GM18517 (cell line): ENCODE data around the gene ADGRB3.
"Not testable (repeated sequence)": the region's sequence is repeated elsewhere in the genome, so short reads cannot be mapped to it uniquely, and the experiment has no call there.

ENCODE experiments used
- ATAC-seq: cut with Tn5 transposase; IDR thresholded peaks from one replicate; pipeline ENCODE4 v1.9.1; 2021; ENCODE audit warnings: mild to moderate bottlenecking, moderate library complexity; ENCODE audit not compliant: unreplicated experiment

ADGRB3 gene

GRCh38 chr6:68911811-68912210 lies 276.7 kb downstream of the ADGRB3 start:
- no peak for ATAC-seq

DNA sequence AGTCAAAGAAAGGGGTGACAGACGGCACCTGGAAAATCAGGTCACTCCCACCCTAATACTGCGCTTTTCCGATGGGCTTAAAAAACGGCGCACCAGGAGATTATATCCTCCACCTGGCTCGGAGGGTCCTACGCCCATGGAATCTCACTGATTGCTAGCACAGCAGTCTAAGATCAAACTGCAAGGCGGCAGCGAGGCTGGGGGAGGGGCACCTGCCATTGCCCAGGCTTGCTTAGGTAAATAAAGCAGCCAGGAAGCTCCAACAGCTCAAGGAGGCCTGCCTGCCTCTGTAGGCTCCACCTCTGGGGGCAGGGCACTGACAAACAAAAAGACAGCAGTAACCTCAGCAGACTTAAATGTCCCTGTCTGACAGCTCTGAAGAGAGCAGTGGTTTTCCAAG lies 277.7 kb downstream of the ADGRB3 start:
- ATAC-seq = not testable (repeated sequence)

- ATAC-seq = no peak
These were observed 280.5 kb downstream of the ADGRB3 start for GRCh38 chr6:68915586-68915985.

DNA sequence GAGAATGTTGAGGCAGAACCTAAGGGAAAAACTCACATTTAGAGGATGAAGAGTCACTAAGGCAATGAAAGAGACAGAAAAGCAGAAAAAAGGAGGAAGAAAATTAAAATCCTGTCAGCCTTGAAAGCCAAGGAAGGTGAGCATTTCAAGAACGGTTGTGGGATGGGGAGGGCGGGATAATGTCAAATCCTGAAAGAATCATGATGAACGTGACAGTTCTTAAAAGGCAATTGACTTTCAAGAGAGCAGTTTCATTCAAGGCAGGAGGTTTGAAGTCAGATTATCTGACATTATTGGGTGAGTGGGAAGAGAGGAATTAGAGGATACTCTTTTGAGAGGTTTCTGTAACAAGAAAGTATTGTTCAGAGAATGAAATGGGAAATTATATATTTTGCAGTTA lies 284.5 kb downstream of the ADGRB3 start:
- no peak for ATAC-seq

DNA sequence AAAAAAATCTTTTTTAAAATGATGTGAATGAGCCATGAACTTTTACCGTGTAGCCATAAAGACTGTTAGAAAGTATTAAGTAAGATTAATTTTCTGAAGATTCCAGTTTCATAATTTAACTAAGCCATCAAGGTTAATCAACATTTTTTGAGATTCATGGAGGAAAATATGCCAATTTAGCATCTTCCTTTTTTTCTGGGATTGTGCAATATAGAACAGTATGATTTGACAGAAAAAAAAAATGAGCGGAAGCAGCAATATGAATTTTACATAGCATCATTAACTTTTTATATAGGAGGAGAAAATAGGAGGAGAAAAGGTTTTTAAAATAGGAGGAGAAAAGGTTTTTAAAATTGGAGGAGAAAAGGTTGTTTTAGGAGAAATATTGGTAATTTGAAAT lies 306.3 kb downstream of the ADGRB3 start:
- ATAC-seq = no peak

DNA sequence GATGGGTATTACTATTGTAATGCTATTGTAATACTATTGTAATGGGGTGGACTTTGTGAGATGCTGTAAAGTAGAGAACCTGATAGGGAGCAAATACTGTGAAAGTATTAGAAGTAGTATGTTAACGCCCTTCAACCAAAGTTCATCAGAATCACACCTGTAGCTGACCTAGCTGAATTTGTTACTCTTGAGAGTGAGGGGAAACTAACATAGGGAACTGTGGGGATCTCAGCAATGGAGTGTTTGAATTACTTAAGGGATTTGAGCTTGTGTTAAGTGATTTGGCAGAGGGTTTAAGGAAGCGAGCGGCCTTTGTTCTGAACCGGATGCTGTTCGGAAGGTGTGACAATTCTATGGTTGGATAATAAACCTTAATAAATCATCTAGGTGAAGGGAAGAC lies 312.6 kb downstream of the ADGRB3 start:
- no peak for ATAC-seq

GRCh38 chr6:68951270-68951669 lies 316.2 kb downstream of the ADGRB3 start:
- no peak for ATAC-seq

DNA sequence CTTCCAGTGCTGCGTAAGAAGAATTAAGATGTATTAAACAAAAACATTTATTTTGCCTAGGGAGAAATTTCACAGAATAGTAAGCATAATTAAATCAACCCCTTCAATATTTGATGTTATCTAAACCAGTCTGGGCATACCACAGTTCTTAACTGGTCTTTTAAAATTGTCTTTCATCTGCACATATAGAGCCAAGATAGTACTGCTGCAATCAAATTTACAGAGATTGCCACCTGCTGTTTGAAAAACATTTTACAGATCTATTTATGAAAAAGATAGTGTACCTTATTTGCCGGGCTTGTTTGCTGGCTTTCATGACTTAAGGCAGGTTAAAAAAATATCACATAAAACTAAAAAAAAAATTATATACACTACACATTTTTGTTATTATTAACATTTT lies 323.2 kb downstream of the ADGRB3 start:
- ATAC-seq = peak; percentile 54

DNA sequence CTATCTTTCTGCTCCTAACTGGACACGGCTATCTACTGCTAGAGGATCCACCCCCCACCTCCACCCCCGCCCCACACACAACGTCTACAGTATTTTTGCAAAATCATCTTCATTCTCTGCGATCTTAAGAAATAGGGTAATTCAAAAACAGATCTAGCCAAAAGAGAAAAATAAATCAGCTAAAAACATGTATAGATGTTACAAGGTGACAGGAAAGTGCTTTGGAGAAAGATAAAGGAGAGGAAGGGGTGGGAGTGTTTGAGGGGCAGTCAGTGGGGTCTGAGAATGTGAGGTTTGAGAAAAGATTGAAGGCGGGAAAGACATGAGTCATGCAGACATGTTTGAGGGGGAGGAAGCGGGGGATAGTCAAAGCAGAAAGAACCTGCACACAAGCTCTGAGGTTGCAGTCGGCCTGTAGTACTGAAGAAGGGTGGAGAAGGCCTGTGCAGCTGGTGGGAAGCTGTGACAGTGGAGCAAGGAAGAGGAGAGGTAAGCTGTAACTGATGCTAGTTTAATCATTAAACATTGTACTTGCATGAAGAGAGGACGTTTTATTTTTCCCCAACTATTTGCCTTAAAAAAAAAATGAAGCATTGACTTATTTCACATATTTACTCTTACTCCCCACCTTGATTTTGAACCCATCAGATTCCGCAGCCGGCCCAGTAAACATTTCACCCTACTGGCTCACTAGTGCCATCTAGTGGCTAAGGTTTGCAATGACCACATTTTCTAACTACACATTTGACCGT lies 332.6 kb downstream of the ADGRB3 start:
- peak; percentile 89 for ATAC-seq

DNA sequence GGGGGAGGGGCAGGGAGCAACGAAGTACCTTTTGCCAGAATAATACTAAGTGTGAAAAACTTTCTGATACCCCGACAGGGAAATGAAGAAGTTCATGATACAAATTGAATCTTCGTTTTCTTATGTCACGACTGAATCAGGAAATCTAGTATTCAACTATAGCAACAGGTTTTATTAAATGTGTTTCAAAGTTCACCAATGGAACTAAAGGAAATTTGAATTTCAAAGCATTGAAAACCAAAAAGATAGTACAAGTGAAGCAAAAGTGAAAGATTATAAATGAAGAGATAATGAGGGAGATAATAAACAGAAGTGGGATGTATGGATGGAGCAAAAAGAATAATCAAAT lies 333.2 kb downstream of the ADGRB3 start:
- ATAC-seq = no peak

DNA sequence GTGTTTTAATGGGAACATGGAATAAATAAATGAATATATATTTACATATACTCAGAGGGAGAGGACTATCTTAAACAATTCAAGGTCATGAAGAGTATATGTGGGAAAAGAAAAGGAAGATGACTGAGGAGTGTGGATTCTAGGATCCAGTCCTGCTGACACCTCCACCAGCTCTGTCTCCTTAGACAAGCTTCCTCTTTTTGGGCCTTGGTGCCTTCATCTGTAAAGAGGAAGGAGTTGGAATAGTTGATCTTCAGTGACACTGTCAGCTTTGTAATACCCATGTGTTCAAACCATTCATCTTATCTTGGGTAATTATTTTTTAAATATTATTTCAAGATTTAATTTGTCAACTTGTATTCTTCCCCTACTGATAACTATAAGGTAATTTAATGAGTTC lies 338.0 kb downstream of the ADGRB3 start:
- ATAC-seq = no peak

DNA sequence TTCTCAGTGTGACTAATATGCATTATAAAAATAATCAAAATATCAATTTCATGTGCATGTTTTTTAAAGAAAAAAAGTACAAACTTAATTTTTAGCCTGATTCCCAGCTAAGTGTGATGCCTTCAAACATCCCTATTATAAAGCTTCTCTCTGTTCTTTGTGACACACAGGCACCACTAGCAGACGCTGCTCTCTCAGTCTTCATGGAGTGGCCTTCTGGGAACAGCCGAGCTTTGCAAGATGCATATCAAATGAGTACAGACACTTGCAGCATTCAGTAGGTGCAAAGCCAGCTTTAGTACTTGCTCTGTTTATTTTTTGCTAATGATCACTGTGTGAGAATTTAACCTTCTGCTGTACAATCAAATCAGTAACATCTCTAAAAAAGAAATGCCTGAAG lies 340.0 kb downstream of the ADGRB3 start:
- no peak for ATAC-seq

GRCh38 chr6:68975816-68976215 lies 340.7 kb downstream of the ADGRB3 start:
- ATAC-seq = no peak

DNA sequence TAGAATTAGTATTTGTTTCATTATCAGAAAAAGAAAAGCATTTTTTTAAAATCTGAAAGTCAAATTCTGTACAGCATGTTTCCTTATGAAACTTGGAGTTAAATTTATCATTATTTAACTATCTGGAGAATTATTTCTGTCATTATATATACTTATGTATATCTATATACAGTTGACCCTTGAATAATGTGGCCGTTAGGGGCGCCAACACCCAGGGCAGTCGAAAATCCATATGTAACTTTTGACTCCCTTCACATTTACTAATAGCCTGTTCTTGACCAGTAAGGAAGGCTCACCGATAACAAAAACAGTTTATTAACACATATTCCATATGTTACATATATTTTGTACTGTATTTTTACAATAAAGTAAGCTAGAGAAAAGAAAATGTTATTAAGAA lies 341.2 kb downstream of the ADGRB3 start:
- no peak for ATAC-seq

- no peak for ATAC-seq
These were observed 343.3 kb downstream of the ADGRB3 start for GRCh38 chr6:68978411-68978810.

DNA sequence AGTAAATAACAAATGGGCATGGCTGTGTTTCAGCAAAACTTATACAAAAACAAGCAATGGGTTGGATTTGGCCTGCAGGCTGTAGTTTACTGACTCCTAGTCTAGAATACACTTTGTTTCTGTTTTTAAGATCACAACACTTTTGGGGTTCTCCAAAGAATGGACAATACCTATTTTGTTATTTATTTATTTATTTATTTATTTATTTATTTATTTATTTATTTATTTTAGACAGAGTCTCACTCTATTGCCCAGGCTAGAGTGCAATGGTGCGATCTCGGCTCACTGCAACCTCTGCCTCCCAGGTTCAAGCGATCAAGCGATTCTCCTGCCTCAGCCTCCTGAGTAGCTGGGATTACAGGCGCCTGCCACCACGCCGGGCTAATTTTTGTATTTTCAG lies 346.6 kb downstream of the ADGRB3 start:
- not testable (repeated sequence) for ATAC-seq

- ATAC-seq = no peak
These were observed 353.6 kb downstream of the ADGRB3 start for GRCh38 chr6:68988698-68989097.

DNA sequence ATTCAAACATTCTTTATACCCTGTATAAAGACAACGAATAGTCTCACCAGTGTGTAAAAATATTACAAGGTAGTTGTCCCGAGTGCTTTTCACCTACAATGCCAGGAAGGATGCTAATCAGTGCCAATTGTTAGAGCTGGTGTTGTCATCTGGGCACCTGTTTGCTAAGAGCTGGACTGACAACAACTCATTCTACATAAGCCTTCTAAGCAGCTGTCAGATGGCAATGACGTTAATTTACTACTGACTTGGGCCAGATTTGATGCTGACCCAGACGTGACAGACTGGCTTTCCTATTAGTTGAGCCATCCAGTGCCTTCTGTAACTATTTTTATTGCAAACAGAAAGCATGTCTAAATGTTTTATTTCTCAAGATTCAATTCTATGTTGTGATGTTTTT lies 355.2 kb downstream of the ADGRB3 start:
- no peak for ATAC-seq

DNA sequence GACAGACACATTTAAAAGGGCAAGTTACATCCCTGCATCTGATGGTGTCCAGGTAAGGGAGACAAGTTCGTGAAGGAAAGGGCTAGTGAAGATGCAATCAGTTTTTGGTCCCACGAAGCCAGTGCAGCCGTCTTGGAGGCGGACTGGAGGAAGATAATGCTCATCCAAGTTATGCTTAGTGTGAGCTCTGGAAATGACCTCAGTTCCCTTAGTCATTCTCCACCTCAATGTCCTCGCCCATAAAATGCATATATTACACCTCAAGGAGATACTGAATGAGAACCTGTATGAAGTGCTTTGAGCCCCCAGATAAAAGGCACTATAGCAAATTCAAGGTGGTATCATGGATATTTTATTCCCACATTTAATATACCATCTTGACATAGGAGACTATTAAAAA lies 358.8 kb downstream of the ADGRB3 start:
- no peak for ATAC-seq

DNA sequence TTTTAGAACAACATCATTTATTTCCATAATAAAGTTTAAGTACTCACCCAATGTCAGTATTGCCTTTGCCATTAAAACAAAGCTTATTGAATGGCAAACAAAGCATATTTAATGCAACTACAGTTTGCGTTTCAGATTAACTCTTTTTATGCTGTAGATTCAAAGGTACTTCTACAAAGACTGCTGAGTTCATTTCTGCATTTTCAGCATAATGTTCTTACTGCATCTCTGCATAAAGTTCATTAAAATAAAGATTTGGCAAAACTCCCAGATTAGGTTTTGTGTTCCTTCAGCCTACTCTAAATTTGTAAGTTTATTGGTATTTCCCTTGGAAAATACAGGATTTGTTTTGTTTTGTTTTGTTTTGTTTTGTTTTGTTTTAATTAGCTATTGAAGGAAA lies 359.4 kb downstream of the ADGRB3 start:
- no peak for ATAC-seq

- no peak for ATAC-seq
These were observed 370.1 kb downstream of the ADGRB3 start for GRCh38 chr6:69005199-69005598.

- ATAC-seq = no peak
These were observed 372.7 kb downstream of the ADGRB3 start for GRCh38 chr6:69007781-69008180.

- ATAC-seq = no peak
These were observed 377.1 kb downstream of the ADGRB3 start for GRCh38 chr6:69012211-69012610.
